ENCODE data around the gene MRPL53. TPM values are rescaled to one million over a fixed set of nuclear protein-coding genes. Genes with fewer than 3 reads are reported as not detected.

Gene MRPL53
- total and polyA plus RNA-seq, 2 of the 13 experiments (the other 11 are each of a cell fraction or from before 2014, with no cell fraction given), result 34.3 to 51.9 TPM

- TF ChIP-seq ZNF616 (CRISPR knock-in tag; IDR thresholded peaks at IDR 0.05; ENCODE audit: low read depth), result no peak
Measured at GRCh38 chr2:74502720-74503505, 30.4 kb upstream of the MRPL53 start (continued).

- ChIA-PET CTCF (ENCODE audit: low intra/inter-chr PET ratio, low total read pairs) (interaction anchor here (1.5 to 2.9 kb wide), 2 partner anchors 13 to 19 kb away, joined by 5 to 20 read pairs; partner anchors contain the start of genes CCDC142 and TTC31), POLR2A (interaction anchor here (1.0 to 16.5 kb wide), 15 partner anchors 8 to 76 kb away, joined by 5 to 795 read pairs (median 23); partner anchors contain the start of genes AUP1, CCDC142, DQX1 and HTRA2)
- peak overlapping the region; percentile 83 for H3K9ac ChIP-seq (ENCODE audit: insufficient read depth, low read depth, low read length)
- H2AFZ ChIP-seq (ENCODE audit: low read length), result no peak overlapping the region
- peaks cover 75% of the 10 kb centered on the region for H3K4me1 ChIP-seq (ENCODE audit: insufficient read depth, low read length)
- peaks cover 54% of the 10 kb centered on the region for H3K79me2 ChIP-seq (ENCODE audit: insufficient read depth, low read length)
- in situ Hi-C loops (cut with HindIII; ENCODE audit: extremely low pct_ligation_motif_present, low pct_unique_long_range_greater_than_20kb), result no loop called here
- under 1% methylated on average over 31 of the region's 32 CpGs for WGBS (ENCODE audit: low lambda C conversion rate)
- no peaks in the 10 kb centered on the region for H3K9me3 ChIP-seq (ENCODE audit: low read length)
- peak overlapping the region; percentile 92 for H3K4me2 ChIP-seq (ENCODE audit: low read depth, low read length)
- no TSS peak for BruUV-seq (replicated peaks)
- intact Hi-C loops (cut with micrococcal nuclease; ENCODE audit: unreplicated experiment), result loop anchor here (1.0 kb wide), 1 partner anchor 19 kb away; the partner anchor contains the start of gene TTC31
- peak overlapping the region; percentile 67 to 86 (median 82) for H3K4me3 ChIP-seq (replicated peaks in 1 of 3; ENCODE audit: insufficient read depth in 1 of 3, low read depth in 2 of 3, low read length in 3 of 3)
- no peaks in the 10 kb centered on the region; a peak in 1 of 5 replicates for H3K27me3 ChIP-seq (ENCODE audit: control insufficient read depth in 1 of 2, insufficient read depth in 2 of 2, low read length in 2 of 2)
- FAIRE-seq, result peak; percentile 96
- peak overlapping the region; percentile 89 for H3K27ac ChIP-seq (ENCODE audit: extremely low read length, insufficient read depth, low read length)
- ATAC-seq, result peak; percentile 22
- DNase-seq (ENCODE audit: low spot score), result peak; percentile 86
- H3K36me3 ChIP-seq (replicated peaks in 1 of 2; ENCODE audit: control insufficient read depth in 1 of 2, insufficient read depth in 2 of 2, low read length in 2 of 2), result no peaks in the 10 kb centered on the region; a peak in 3 of 5 replicates
- H4K20me1 ChIP-seq (ENCODE audit: insufficient read depth, low read length), result no peaks in the 10 kb centered on the region
- TF ChIP-seq ZNF839 (CRISPR knock-in tag; IDR thresholded peaks at IDR 0.05; ENCODE audit: borderline replicate concordance) (no peak), FOXM1 (CRISPR knock-in tag; IDR thresholded peaks at IDR 0.05) (no peak), LCORL (IDR thresholded peaks at IDR 0.05) (peak; percentile 49; the same call in 1 of the 2 replicates), LCORL (CRISPR knock-in tag; IDR thresholded peaks at IDR 0.05) (peak; percentile 36; the same call in 1 of the 2 replicates), ZNF407 (CRISPR knock-in tag; IDR thresholded peaks at IDR 0.05; ENCODE audit: not compliant biosample characterization) (no peak), SNAI1 (CRISPR knock-in tag; IDR thresholded peaks at IDR 0.05; ENCODE audit: borderline replicate concordance) (no peak), ZBTB7A (CRISPR knock-in tag; IDR thresholded peaks at IDR 0.05) (peak; percentile 42; the same call in 1 of the 2 replicates), MLLT10 (CRISPR knock-in tag; IDR thresholded peaks at IDR 0.05) (no peak), BATF2 (CRISPR knock-in tag; IDR thresholded peaks at IDR 0.05) (no peak; the same call in 1 of the 2 replicates), ZNF121 (CRISPR knock-in tag; IDR thresholded peaks at IDR 0.05) (no peak), ZNF468 (CRISPR knock-in tag; IDR thresholded peaks at IDR 0.05) (no peak)
Measured at GRCh38 chr2:74502147-74502719, 29.8 kb upstream of the MRPL53 start.

Data from HepG2 (cell line).